ENCODE results near the gene NUMB. TPM values are rescaled to one million over a fixed set of nuclear protein-coding genes. Genes with fewer than 3 reads are reported as not detected.

The NUMB gene
- polyA plus RNA-seq, 1 donor from 2014 or later, result 11.5 TPM

- TF ChIP-seq MXI1 (conservative IDR thresholded peaks at IDR 0.05; ENCODE audit: poor library complexity, severe bottlenecking), result no peak
- no peak for TF ChIP-seq EP300 (conservative IDR thresholded peaks at IDR 0.05; ENCODE audit: poor library complexity, severe bottlenecking)
- TF ChIP-seq, protein P1, sequence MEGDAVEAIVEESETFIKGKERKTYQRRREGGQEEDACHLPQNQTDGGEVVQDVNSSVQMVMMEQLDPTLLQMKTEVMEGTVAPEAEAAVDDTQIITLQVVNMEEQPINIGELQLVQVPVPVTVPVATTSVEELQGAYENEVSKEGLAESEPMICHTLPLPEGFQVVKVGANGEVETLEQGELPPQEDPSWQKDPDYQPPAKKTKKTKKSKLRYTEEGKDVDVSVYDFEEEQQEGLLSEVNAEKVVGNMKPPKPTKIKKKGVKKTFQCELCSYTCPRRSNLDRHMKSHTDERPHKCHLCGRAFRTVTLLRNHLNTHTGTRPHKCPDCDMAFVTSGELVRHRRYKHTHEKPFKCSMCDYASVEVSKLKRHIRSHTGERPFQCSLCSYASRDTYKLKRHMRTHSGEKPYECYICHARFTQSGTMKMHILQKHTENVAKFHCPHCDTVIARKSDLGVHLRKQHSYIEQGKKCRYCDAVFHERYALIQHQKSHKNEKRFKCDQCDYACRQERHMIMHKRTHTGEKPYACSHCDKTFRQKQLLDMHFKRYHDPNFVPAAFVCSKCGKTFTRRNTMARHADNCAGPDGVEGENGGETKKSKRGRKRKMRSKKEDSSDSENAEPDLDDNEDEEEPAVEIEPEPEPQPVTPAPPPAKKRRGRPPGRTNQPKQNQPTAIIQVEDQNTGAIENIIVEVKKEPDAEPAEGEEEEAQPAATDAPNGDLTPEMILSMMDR (IDR thresholded peaks at IDR 0.05; ENCODE audit: poor library complexity, severe bottlenecking), result no peak
- no peak for TF ChIP-seq EZH2 (IDR thresholded peaks at IDR 0.05; ENCODE audit: borderline replicate concordance, insufficient read depth, low read length, poor library complexity, severe bottlenecking)
- no peak for TF ChIP-seq RAD21 (conservative IDR thresholded peaks at IDR 0.05)
- TF ChIP-seq, protein P2, sequence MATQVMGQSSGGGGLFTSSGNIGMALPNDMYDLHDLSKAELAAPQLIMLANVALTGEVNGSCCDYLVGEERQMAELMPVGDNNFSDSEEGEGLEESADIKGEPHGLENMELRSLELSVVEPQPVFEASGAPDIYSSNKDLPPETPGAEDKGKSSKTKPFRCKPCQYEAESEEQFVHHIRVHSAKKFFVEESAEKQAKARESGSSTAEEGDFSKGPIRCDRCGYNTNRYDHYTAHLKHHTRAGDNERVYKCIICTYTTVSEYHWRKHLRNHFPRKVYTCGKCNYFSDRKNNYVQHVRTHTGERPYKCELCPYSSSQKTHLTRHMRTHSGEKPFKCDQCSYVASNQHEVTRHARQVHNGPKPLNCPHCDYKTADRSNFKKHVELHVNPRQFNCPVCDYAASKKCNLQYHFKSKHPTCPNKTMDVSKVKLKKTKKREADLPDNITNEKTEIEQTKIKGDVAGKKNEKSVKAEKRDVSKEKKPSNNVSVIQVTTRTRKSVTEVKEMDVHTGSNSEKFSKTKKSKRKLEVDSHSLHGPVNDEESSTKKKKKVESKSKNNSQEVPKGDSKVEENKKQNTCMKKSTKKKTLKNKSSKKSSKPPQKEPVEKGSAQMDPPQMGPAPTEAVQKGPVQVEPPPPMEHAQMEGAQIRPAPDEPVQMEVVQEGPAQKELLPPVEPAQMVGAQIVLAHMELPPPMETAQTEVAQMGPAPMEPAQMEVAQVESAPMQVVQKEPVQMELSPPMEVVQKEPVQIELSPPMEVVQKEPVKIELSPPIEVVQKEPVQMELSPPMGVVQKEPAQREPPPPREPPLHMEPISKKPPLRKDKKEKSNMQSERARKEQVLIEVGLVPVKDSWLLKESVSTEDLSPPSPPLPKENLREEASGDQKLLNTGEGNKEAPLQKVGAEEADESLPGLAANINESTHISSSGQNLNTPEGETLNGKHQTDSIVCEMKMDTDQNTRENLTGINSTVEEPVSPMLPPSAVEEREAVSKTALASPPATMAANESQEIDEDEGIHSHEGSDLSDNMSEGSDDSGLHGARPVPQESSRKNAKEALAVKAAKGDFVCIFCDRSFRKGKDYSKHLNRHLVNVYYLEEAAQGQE (IDR thresholded peaks at IDR 0.05; ENCODE audit: borderline replicate concordance), result no peak
- no peak for TF ChIP-seq TAF1 (IDR thresholded peaks at IDR 0.05; ENCODE audit: low read depth)
- TF ChIP-seq SMC3 (conservative IDR thresholded peaks at IDR 0.05; ENCODE audit: poor library complexity), result no peak
- Histone ChIP-seq H2AFZ (ENCODE audit: low read depth, low read length) (no peak overlapping the region), H3K27me3 (ENCODE audit: insufficient read depth, low read depth, low read length) (no peaks in the 10 kb centered on the region)
These were observed 16.6 kb upstream of the NUMB start for GRCh38 chr14:73474952-73475351.

GRCh38 chr14:73472185-73473114 is 14.1 kb upstream of the NUMB start:
- TF ChIP-seq RAD21 (conservative IDR thresholded peaks at IDR 0.05) (peak; percentile 95), MXI1 (conservative IDR thresholded peaks at IDR 0.05; ENCODE audit: poor library complexity, severe bottlenecking) (no peak), SMC3 (conservative IDR thresholded peaks at IDR 0.05; ENCODE audit: poor library complexity) (peak; percentile 89)
- TF ChIP-seq, protein P1 (IDR thresholded peaks at IDR 0.05; ENCODE audit: poor library complexity, severe bottlenecking), result peak; percentile 93
- H3K9me2 ChIP-seq (ENCODE audit: insufficient read depth, low read length), result no peaks in the 10 kb centered on the region
- H3K36me3 ChIP-seq (ENCODE audit: insufficient read depth, low read length), result no peaks in the 10 kb centered on the region
- no peaks in the 10 kb centered on the region for H4K20me1 ChIP-seq (ENCODE audit: insufficient read depth)
- H3K27ac ChIP-seq (ENCODE audit: low read length), result no peak overlapping the region
- no peaks in the 10 kb centered on the region for H3K27me3 ChIP-seq (ENCODE audit: insufficient read depth, low read depth, low read length)
- no peak overlapping the region for H3K4me2 ChIP-seq (ENCODE audit: low read length)
- no peak overlapping the region for H3K4me3 ChIP-seq (ENCODE audit: low read length)
- H3K9ac ChIP-seq (ENCODE audit: low read length), result no peak overlapping the region
- H2AFZ ChIP-seq (ENCODE audit: low read depth, low read length), result no peak overlapping the region
- no peaks in the 10 kb centered on the region for H3K79me2 ChIP-seq (replicated peaks; ENCODE audit: insufficient read depth, low read length)
- no peaks in the 10 kb centered on the region for H3K9me3 ChIP-seq (ENCODE audit: low read length)
- no peaks in the 10 kb centered on the region for H3F3A ChIP-seq (ENCODE audit: insufficient read depth, low read length, poor library complexity, severe bottlenecking)

More at GRCh38 chr14:73474952-73475351, 16.6 kb upstream of the NUMB start:
- H4K20me1 ChIP-seq (ENCODE audit: insufficient read depth), result no peaks in the 10 kb centered on the region
- no peak overlapping the region for H3K4me3 ChIP-seq (ENCODE audit: low read length)
- no peaks in the 10 kb centered on the region for H3K9me3 ChIP-seq (ENCODE audit: low read length)
- no peaks in the 10 kb centered on the region for H3K79me2 ChIP-seq (replicated peaks; ENCODE audit: insufficient read depth, low read length)
- H3K9ac ChIP-seq (ENCODE audit: low read length), result no peak overlapping the region
- H3K9me2 ChIP-seq (ENCODE audit: insufficient read depth, low read length), result no peaks in the 10 kb centered on the region
- no peaks in the 10 kb centered on the region for H3K36me3 ChIP-seq (ENCODE audit: insufficient read depth, low read length)
- H3F3A ChIP-seq (ENCODE audit: insufficient read depth, low read length, poor library complexity, severe bottlenecking), result no peaks in the 10 kb centered on the region
- H3K4me2 ChIP-seq (ENCODE audit: low read length), result no peak overlapping the region
- H3K27ac ChIP-seq (ENCODE audit: low read length), result no peak overlapping the region
